B cell (primary cell): ENCODE results near the gene PTPRN2.

Source experiments
- EZH2 ChIP-seq: IDR thresholded peaks from 2 replicates; pipeline ENCODE4 v1.6.1; 2012; ENCODE audit warnings: borderline replicate concordance, low read depth, mild to moderate bottlenecking, moderate library complexity, low read length; ENCODE audit not compliant: insufficient read depth, poor library complexity, severe bottlenecking
- TF ChIP-seq, protein P1 (sequence below): fragments of 200-600 bp; IDR thresholded peaks from one replicate; pipeline ENCODE4 v1.8.0; 2022; ENCODE audit warnings: antibody characterized with exemption, mild to moderate bottlenecking

- TF ChIP-seq, protein P1, sequence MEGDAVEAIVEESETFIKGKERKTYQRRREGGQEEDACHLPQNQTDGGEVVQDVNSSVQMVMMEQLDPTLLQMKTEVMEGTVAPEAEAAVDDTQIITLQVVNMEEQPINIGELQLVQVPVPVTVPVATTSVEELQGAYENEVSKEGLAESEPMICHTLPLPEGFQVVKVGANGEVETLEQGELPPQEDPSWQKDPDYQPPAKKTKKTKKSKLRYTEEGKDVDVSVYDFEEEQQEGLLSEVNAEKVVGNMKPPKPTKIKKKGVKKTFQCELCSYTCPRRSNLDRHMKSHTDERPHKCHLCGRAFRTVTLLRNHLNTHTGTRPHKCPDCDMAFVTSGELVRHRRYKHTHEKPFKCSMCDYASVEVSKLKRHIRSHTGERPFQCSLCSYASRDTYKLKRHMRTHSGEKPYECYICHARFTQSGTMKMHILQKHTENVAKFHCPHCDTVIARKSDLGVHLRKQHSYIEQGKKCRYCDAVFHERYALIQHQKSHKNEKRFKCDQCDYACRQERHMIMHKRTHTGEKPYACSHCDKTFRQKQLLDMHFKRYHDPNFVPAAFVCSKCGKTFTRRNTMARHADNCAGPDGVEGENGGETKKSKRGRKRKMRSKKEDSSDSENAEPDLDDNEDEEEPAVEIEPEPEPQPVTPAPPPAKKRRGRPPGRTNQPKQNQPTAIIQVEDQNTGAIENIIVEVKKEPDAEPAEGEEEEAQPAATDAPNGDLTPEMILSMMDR = no peak
- no peak for TF ChIP-seq EZH2
Measured at GRCh38 chr7:158366916-158367633, 220.5 kb downstream of the PTPRN2 start.
